ENCODE data around the gene TSSK6. TPM values are rescaled to one million over a fixed set of nuclear protein-coding genes. Genes with fewer than 3 reads are reported as not detected.

TSSK6 gene
- total and polyA plus RNA-seq, 2 experiments from 2014 or later = 0.70 to 2.3 TPM

DNA sequence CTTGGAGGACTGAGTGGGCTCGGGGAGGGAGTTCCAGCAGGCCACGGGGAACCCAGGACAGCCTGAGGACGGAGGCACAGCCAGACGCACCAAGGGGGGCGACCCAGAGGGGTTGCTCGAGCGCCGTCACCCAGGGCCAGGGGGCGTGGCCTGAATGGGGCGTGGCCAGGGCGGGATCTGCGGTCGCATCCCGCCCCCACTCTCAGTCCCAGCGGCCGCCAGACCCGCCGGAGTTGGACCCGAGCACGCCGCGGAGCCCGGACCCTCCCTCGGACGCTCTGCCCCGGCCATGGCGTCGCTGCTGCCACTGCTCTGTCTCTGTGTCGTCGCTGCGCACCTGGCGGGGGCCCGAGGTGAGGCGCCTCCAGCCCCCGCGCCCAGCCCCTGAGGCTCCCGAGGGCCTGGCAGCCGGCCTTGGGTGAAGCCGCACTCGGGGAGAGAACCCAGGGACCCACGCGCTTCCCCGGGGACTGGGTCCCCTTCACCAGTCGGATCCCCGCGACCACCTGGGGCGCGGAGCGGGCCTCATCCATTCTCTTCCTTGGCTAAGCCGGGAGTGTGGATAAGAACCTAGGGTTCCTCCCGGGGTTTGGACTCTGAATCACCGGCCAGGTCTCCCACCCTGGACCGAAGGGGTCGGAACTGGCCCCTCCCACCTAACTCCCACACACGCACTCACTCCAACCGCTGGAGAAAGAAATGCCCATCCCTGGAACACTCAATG, 22.9 kb upstream of the TSSK6 start, which contains the start of gene CILP2:
CILP2 (plus strand) TSS at position 205 of the 724 bp plus-strand sequence; CDS start at position 290, 85 bp downstream.
- Histone ChIP-seq H3K27ac (no peak within 1 kb of the TSS), H3K4me3 (peak within 1 kb of the TSS; percentile 50), H3K4me2 (ENCODE audit: unreplicated experiment) (peak within 1 kb of the TSS; percentile 51), H3K27me3 (replicated peaks; ENCODE audit: insufficient read depth) (no peaks in the 10 kb centered on the region), H4K20me1 (ENCODE audit: insufficient read depth) (no peaks in the 10 kb centered on the region), H3K9ac (no peak within 1 kb of the TSS), H3K9me3 (ENCODE audit: low read depth) (no peaks in the 10 kb centered on the region), H3K79me2 (ENCODE audit: insufficient read depth) (no peaks in the 10 kb centered on the region), H3K4me1 (ENCODE audit: insufficient read depth) (no peaks in the 10 kb centered on the region), H3K9me2 (ENCODE audit: insufficient read depth) (no peaks in the 10 kb centered on the region), H3K36me3 (ENCODE audit: low read depth) (no peaks in the 10 kb centered on the region), H2AFZ (0 out of 2 replicates have a peak within 1 kb of the TSS, but pooled peaks have one; percentile 32), H3F3A (ENCODE audit: insufficient read depth) (no peaks in the 10 kb centered on the region)
- in situ Hi-C loops (cut with MboI) = loop anchor here (5.0 to 25.0 kb wide), 3 partner anchors 104 to 699 kb away; partner anchors contain the start of gene GMIP
- WGBS, 2 experiments (ENCODE audit: low coverage in 1 of 2, low lambda C conversion rate in 2 of 2, missing lambda C conversion rate in 2 of 2) = 3 to 5% methylated on average over 42 to 43 of the region's 56 CpGs
- no peak for TF ChIP-seq EZH2phosphoT487 (IDR thresholded peaks at IDR 0.05; ENCODE audit: insufficient read depth, low read depth)
- peak; percentile 53 for DNase-seq

GRCh38 chr19:19537075-19538048, 22.0 kb upstream of the TSSK6 start:
- no peak for TF ChIP-seq EZH2phosphoT487 (IDR thresholded peaks at IDR 0.05; ENCODE audit: insufficient read depth, low read depth)
- TF ChIP-seq EZH2 (IDR thresholded peaks at IDR 0.05; ENCODE audit: insufficient read depth, poor library complexity, severe bottlenecking) = no peak
- in situ Hi-C loops (cut with MboI) = loop anchor here (5.0 to 25.0 kb wide), 3 partner anchors 105 to 700 kb away; partner anchors contain the start of gene GMIP

DNA sequence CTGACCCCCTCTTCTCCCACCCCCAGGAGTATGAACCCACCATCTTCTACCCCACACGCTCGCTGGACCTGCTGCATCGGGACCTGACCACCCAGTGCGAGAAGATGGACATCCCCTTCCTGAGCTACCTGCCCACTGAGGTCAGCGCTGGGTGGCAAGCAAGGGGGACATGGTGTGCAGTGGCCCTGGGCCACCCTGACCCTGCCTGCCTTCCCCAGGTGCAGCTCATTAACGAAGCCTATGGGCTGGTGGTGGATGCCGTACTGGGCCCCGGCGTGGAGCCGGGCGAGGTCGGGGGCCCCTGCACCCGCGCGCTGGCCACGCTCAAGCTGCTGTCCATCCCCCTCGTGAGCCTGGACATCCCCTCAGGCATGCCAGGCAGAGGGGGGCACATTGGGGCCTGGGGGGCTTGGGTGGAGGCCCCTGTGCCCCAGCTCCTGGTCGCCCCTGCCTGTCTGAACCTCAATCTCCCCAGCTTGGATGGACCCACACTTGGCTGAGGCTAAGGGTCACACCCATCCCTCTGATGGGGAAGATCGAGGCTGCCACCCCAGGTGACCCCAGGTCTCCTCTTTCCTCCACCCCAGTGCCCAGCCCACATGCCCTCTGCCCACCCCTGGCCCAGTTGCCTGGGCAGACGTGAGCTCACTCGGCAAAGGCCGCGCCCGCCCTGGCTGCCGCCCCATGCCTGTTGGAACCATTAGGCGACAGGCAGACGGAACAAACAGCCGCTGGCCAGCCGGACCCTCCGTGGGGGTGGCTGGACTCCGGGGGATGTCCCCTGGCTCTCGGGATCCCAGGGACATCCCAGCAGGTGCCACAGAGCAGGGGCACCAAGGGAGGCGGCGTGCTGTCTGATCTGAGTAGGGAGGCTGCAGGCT, 20.2 kb upstream of the TSSK6 start:
- no peak for DNase-seq
- no peaks in the 10 kb centered on the region for H3K36me3 ChIP-seq (ENCODE audit: low read depth)

More at GRCh38 chr19:19537075-19538048, 22.0 kb upstream of the TSSK6 start:
- WGBS, 2 experiments (ENCODE audit: low coverage in 1 of 2, low lambda C conversion rate in 2 of 2, missing lambda C conversion rate in 2 of 2) = 46 to 59% methylated on average over 50 to 59 of the region's 59 CpGs
- Histone ChIP-seq H3K4me2 (ENCODE audit: unreplicated experiment) (peak overlapping the region; percentile 51), H2AFZ (no peak overlapping the region), H3K9me2 (ENCODE audit: insufficient read depth) (no peaks in the 10 kb centered on the region), H4K20me1 (ENCODE audit: insufficient read depth) (no peaks in the 10 kb centered on the region), H3K79me2 (ENCODE audit: insufficient read depth) (no peaks in the 10 kb centered on the region), H3K9ac (no peak overlapping the region), H3K4me1 (ENCODE audit: insufficient read depth) (no peaks in the 10 kb centered on the region), H3K27me3 (replicated peaks; ENCODE audit: insufficient read depth) (no peaks in the 10 kb centered on the region), H3K4me3 (peak overlapping the region; percentile 50), H3K27ac (no peak overlapping the region), H3K9me3 (ENCODE audit: low read depth) (no peaks in the 10 kb centered on the region), H3F3A (ENCODE audit: insufficient read depth) (no peaks in the 10 kb centered on the region), H3K36me3 (ENCODE audit: low read depth) (no peaks in the 10 kb centered on the region)
- DNase-seq = peak; percentile 62

More for the DNA sequence above, 20.2 kb upstream of the TSSK6 start:
- Histone ChIP-seq H3F3A (ENCODE audit: insufficient read depth) (peaks cover 9% of the 10 kb centered on the region), H3K9me3 (ENCODE audit: low read depth) (no peaks in the 10 kb centered on the region), H3K4me1 (ENCODE audit: insufficient read depth) (peaks cover under 1% of the 10 kb centered on the region; the same call in 1 of the 2 replicates), H3K27me3 (replicated peaks; ENCODE audit: insufficient read depth) (no peaks in the 10 kb centered on the region), H3K27ac (no peak overlapping the region), H3K9me2 (ENCODE audit: insufficient read depth) (no peaks in the 10 kb centered on the region), H3K9ac (no peak overlapping the region), H3K79me2 (ENCODE audit: insufficient read depth) (no peaks in the 10 kb centered on the region), H3K4me2 (ENCODE audit: unreplicated experiment) (no peak overlapping the region), H4K20me1 (ENCODE audit: insufficient read depth) (no peaks in the 10 kb centered on the region), H3K4me3 (no peak overlapping the region), H2AFZ (no peak overlapping the region)
- WGBS, 2 experiments (ENCODE audit: low coverage in 1 of 2, low lambda C conversion rate in 2 of 2, missing lambda C conversion rate in 2 of 2) = 84 to 85% methylated on average over 30 to 34 of the region's 34 CpGs
- TF ChIP-seq EZH2 (IDR thresholded peaks at IDR 0.05; ENCODE audit: insufficient read depth, poor library complexity, severe bottlenecking) = no peak
- TF ChIP-seq EZH2phosphoT487 (IDR thresholded peaks at IDR 0.05; ENCODE audit: insufficient read depth, low read depth) = no peak
- in situ Hi-C loops (cut with MboI) = loop anchor here (5.0 to 25.0 kb wide), 3 partner anchors 107 to 702 kb away; partner anchors contain the start of gene GMIP

All from GM23248 (cell line).